MM.1S (cell line): Measurements from ENCODE around the gene LRMDA.

Source experiments
- DNase-seq: peaks from one replicate; pipeline ENCODE4 v3.0.0-alpha.2; 2015
- H2AFZ ChIP-seq: fragments of 300-600 bp; sonication (generic); 2 replicates; pipeline ENCODE4 v1.6.0; 2016; ENCODE audit warnings: antibody characterized with exemption, low read length
- H3F3A ChIP-seq: fragments of 300-600 bp; sonication (generic); 2 replicates; pipeline ENCODE4 v1.6.1; 2016; ENCODE audit warnings: mild to moderate bottlenecking, antibody characterized with exemption, low read length, moderate library complexity, mixed read lengths; ENCODE audit not compliant: insufficient read depth
- H3K27ac ChIP-seq: fragments of 300-600 bp; sonication (generic); 2 replicates; pipeline ENCODE4 v1.5.1; 2016; ENCODE audit warnings: mild to moderate bottlenecking, low read length
- H3K27me3 ChIP-seq: fragments of 300-600 bp; sonication (generic); replicated peaks from 2 replicates; pipeline ENCODE4 v1.6.0; 2016; ENCODE audit warnings: low read length; ENCODE audit not compliant: insufficient read depth
- H3K36me3 ChIP-seq: fragments of 300-600 bp; sonication (generic); replicated peaks from 2 replicates; pipeline ENCODE4 v1.6.1; 2016; ENCODE audit warnings: mild to moderate bottlenecking, low read length, mixed read lengths; ENCODE audit not compliant: insufficient read depth
- H3K4me1 ChIP-seq: fragments of 300-600 bp; sonication (generic); 2 replicates; pipeline ENCODE4 v1.6.1; 2016; ENCODE audit warnings: low read length, mixed read lengths
- H3K4me2 ChIP-seq: fragments of 300-600 bp; sonication (generic); 2 replicates; pipeline ENCODE4 v1.6.0; 2016; ENCODE audit warnings: low read depth, low read length
- H3K4me3 ChIP-seq: fragments of 300-600 bp; sonication (generic); 2 replicates; pipeline ENCODE4 v1.5.1; 2016; ENCODE audit warnings: low read length, mixed read lengths
- H3K79me2 ChIP-seq: fragments of 300-600 bp; sonication (generic); 2 replicates; pipeline ENCODE4 v1.6.1; 2016; ENCODE audit warnings: mixed run types, low read length, mixed read lengths
- H3K9ac ChIP-seq: fragments of 300-600 bp; sonication (generic); 2 replicates; pipeline ENCODE4 v1.6.1; 2016; ENCODE audit warnings: low read length, mixed read lengths
- H3K9me2 ChIP-seq: fragments of 300-600 bp; sonication (generic); replicated peaks from 2 replicates; pipeline ENCODE4 v1.6.1; 2016; ENCODE audit warnings: mild to moderate bottlenecking, low read length, mixed read lengths; ENCODE audit not compliant: insufficient read depth
- H3K9me3 ChIP-seq: fragments of 300-600 bp; sonication (generic); replicated peaks from 2 replicates; pipeline ENCODE4 v1.6.1; 2016; ENCODE audit warnings: mild to moderate bottlenecking, low read length, mixed read lengths; ENCODE audit not compliant: insufficient read depth
- H4K20me1 ChIP-seq: fragments of 300-600 bp; sonication (generic); 2 replicates; pipeline ENCODE4 v1.6.1; 2016; ENCODE audit warnings: mild to moderate bottlenecking, low read length, moderate library complexity, mixed read lengths; ENCODE audit not compliant: insufficient read depth
- EZH2 ChIP-seq: fragments of 300-600 bp; sonication (generic); optimal IDR thresholded peaks from 2 replicates; pipeline ENCODE3; 2017; ENCODE audit warnings: low read depth, mild to moderate bottlenecking, antibody characterized with exemption, low read length, mixed read lengths
- EZH2phosphoT487 ChIP-seq: fragments of 300-600 bp; sonication (generic); IDR thresholded peaks from 2 replicates; pipeline ENCODE4 v1.6.1; 2018; ENCODE audit warnings: antibody characterized with exemption, low read length
- TF ChIP-seq, protein P1 (sequence below): fragments of 300-600 bp; sonication (generic); IDR thresholded peaks from 2 replicates; pipeline ENCODE4 v1.5.1; 2016; ENCODE audit warnings: antibody characterized with exemption, low read length, mixed read lengths

LRMDA gene

DNA sequence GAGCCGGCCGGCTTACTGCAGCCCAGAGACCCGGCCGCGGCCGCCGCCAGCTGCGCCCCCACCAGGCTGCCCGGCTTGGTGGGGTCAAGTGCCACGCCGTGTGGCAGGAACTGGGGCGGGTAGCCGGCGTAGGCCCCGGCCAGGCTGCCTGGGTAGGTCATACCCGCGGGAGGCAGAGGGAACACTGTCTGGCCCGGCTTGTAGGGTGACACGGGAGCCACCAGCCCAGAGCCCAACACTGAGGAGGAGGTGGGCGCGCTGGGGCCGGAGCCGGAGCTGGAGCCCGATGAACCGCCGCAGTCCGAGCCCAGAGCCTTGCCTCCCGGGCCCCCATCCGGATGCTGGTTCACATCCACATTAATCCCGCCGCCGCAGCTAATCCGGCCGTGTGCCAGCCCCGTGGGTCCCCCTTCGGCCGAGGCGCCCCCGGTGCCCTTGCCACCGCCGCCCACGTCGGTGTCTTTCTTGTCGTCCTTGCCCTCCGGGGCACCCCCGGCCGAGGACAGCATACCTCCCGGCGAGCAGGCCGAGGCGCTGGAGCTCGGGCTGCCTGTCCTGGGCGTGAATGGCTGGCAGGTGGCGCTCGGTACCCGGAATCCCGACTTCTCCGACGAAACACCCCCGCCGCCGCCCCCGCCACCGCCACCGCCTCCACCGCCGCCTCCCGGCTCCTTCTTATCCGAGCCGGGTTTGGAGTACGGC, 31.8 kb upstream of the LRMDA start:
- Histone ChIP-seq H4K20me1 (no peaks in the 10 kb centered on the region), H3K9ac (peak overlapping the region; percentile 82; the same call in 1 of the 2 replicates), H3K4me1 (no peaks in the 10 kb centered on the region), H3K4me2 (peak overlapping the region; percentile 98), H3K4me3 (peak overlapping the region; percentile 99), H3K9me2 (no peaks in the 10 kb centered on the region), H3K79me2 (peaks cover 25% of the 10 kb centered on the region), H2AFZ (peak overlapping the region; percentile 95), H3K27ac (no peak overlapping the region), H3K36me3 (no peaks in the 10 kb centered on the region), H3K9me3 (no peaks in the 10 kb centered on the region), H3F3A (peaks cover 25% of the 10 kb centered on the region), H3K27me3 (no peaks in the 10 kb centered on the region)
- DNase-seq, result peak; percentile 70
- TF ChIP-seq EZH2 (no peak), EZH2phosphoT487 (no peak)
- TF ChIP-seq, protein P1, sequence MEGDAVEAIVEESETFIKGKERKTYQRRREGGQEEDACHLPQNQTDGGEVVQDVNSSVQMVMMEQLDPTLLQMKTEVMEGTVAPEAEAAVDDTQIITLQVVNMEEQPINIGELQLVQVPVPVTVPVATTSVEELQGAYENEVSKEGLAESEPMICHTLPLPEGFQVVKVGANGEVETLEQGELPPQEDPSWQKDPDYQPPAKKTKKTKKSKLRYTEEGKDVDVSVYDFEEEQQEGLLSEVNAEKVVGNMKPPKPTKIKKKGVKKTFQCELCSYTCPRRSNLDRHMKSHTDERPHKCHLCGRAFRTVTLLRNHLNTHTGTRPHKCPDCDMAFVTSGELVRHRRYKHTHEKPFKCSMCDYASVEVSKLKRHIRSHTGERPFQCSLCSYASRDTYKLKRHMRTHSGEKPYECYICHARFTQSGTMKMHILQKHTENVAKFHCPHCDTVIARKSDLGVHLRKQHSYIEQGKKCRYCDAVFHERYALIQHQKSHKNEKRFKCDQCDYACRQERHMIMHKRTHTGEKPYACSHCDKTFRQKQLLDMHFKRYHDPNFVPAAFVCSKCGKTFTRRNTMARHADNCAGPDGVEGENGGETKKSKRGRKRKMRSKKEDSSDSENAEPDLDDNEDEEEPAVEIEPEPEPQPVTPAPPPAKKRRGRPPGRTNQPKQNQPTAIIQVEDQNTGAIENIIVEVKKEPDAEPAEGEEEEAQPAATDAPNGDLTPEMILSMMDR, result peak; percentile 39

DNA sequence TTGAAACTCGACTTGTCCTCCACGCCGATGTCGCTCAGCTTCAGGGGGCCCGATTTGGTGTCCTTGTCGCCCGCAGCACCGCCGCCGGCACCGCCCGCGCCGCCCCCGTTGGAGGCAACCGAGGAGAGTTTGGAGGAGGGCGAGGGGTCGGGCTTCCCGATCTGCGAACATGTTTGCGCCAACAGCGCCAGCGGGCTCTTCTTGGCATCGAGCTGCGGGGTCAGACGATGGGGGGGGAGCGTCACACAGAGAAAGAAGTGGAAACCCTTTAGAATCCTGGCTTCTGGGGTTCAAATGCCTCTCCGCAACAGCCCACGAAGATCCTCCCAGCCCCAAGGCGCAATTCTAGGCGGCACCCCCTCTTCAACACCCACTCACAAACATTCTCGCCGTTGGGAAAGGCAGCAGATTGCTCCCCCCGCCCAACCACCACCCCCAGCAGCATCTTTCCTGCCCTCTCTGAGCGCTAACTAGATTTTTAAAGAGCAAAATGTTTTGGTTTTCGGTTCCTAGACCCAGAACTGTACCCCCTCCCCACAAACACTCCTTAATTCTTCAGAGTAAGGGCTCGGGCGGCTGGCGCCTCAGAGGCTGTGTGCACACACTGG, 31.2 kb upstream of the LRMDA start:
- Histone ChIP-seq H2AFZ (peak overlapping the region; percentile 95), H3K9me2 (no peaks in the 10 kb centered on the region), H3K27ac (no peak overlapping the region), H3K4me3 (peak overlapping the region; percentile 99), H3K4me1 (no peaks in the 10 kb centered on the region), H3K27me3 (no peaks in the 10 kb centered on the region), H3K36me3 (no peaks in the 10 kb centered on the region), H3K4me2 (peak overlapping the region; percentile 98), H3F3A (peaks cover 25% of the 10 kb centered on the region), H3K9ac (peak overlapping the region; percentile 82; the same call in 1 of the 2 replicates), H3K79me2 (peaks cover 25% of the 10 kb centered on the region), H3K9me3 (no peaks in the 10 kb centered on the region), H4K20me1 (no peaks in the 10 kb centered on the region)
- no peak for DNase-seq
- TF ChIP-seq EZH2phosphoT487, result no peak
- TF ChIP-seq EZH2, result no peak
- TF ChIP-seq, protein P1, result no peak

DNA sequence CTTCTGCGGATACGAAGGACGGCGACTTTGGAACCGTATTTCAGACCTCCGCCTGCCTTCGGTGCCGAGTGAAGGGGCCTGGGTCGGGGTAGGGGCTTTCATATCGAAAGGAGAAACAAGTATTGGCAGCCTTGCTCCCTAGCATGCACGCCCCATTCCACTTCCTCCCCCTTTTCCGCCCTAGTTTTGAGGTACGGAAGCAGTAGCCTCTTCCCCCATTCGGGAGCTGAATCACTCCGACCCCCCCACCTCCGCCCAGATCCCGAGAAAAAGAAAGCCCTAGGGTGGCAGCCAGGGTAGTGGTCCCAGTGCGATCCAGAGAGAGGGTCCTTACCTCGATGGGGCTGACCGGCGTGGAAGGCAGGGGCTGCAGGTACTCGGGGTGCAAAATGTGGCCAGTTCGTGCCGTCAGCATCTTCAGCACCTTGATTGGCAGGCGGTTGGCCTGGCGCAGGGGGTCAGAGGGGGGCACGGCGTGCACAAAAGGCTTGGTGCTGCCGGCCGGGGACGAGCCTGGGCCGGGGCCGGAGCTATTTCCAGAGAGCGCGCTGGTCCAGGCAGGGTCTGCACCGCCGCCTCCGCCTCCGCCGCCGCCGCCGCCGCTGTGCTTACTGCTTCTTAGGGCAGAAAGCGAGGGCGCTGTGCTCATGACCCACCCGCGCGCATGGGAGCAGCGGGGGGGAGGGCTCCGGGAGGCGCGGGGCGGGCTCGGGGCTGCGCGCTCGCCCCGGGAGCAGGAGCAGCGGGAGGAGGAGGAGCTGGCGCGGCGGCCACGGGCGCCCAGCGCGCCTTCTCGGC, 30.5 kb upstream of the LRMDA start:
- no peaks in the 10 kb centered on the region for H3K9me3 ChIP-seq
- peak; percentile 65 for DNase-seq
- H3K9ac ChIP-seq, result peak overlapping the region; percentile 82
- TF ChIP-seq, protein P1, result no peak
- TF ChIP-seq EZH2, result no peak
- no peaks in the 10 kb centered on the region for H3K36me3 ChIP-seq
- H3K9me2 ChIP-seq, result no peaks in the 10 kb centered on the region
- peak overlapping the region; percentile 90; the same call in 1 of the 2 replicates for H3K27ac ChIP-seq
- no peaks in the 10 kb centered on the region for H3K4me1 ChIP-seq
- peak overlapping the region; percentile 95 for H2AFZ ChIP-seq
- peak overlapping the region; percentile 99 for H3K4me3 ChIP-seq
- peak overlapping the region; percentile 98 for H3K4me2 ChIP-seq
- peaks cover 25% of the 10 kb centered on the region for H3F3A ChIP-seq
- H4K20me1 ChIP-seq, result no peaks in the 10 kb centered on the region
- H3K27me3 ChIP-seq, result no peaks in the 10 kb centered on the region
- H3K79me2 ChIP-seq, result peaks cover 25% of the 10 kb centered on the region
